HG03460 (cell line): ENCODE data around the gene KLHL17.
"Not testable (repeated sequence)": the region's sequence is repeated elsewhere in the genome, so short reads cannot be mapped to it uniquely, and the experiment has no call there.

Experiments used
- ATAC-seq: cut with Tn5 transposase; IDR thresholded peaks from one replicate; pipeline ENCODE4 v1.9.1; 2021; ENCODE audit not compliant: unreplicated experiment

The KLHL17 gene

GRCh38 chr1:980137-980571 lies 19.8 kb downstream of the KLHL17 start:
- no peak for ATAC-seq

GRCh38 chr1:980602-981395 lies 20.4 kb downstream of the KLHL17 start:
- ATAC-seq: no peak

- ATAC-seq: no peak
Measured at GRCh38 chr1:981491-981954, 21.1 kb downstream of the KLHL17 start.

- ATAC-seq: no peak
Measured at GRCh38 chr1:981955-982558, 21.7 kb downstream of the KLHL17 start, which contains the start of gene PERM1. Gene PERM1 (minus strand): TSS chr1:982093. CDS start chr1:981029, 1,064 bp downstream.

- no peak for ATAC-seq
Measured at GRCh38 chr1:982765-983436, 22.5 kb downstream of the KLHL17 start.

GRCh38 chr1:983798-984475 lies 23.6 kb downstream of the KLHL17 start:
- no peak for ATAC-seq

GRCh38 chr1:984476-984814 lies 24.1 kb downstream of the KLHL17 start:
- ATAC-seq: no peak

- no peak for ATAC-seq
Measured at GRCh38 chr1:985126-985525, 24.7 kb downstream of the KLHL17 start.

GRCh38 chr1:988061-988460 lies 27.7 kb downstream of the KLHL17 start:
- not testable (repeated sequence) for ATAC-seq

- not testable (repeated sequence) for ATAC-seq
Measured at GRCh38 chr1:991275-991674, 30.9 kb downstream of the KLHL17 start.

- ATAC-seq: no peak
Measured at GRCh38 chr1:991895-992294, 31.5 kb downstream of the KLHL17 start.

- no peak for ATAC-seq
Measured at GRCh38 chr1:992362-992761, 32.0 kb downstream of the KLHL17 start.

- no peak for ATAC-seq
Measured at GRCh38 chr1:993379-993995, 33.1 kb downstream of the KLHL17 start.

GRCh38 chr1:994546-994945 lies 34.2 kb downstream of the KLHL17 start:
- ATAC-seq: not testable (repeated sequence)

- ATAC-seq: no peak
Measured at GRCh38 chr1:995665-996633, 35.6 kb downstream of the KLHL17 start.

GRCh38 chr1:996851-997712 lies 36.7 kb downstream of the KLHL17 start:
- ATAC-seq: no peak

GRCh38 chr1:997713-997992 lies 37.3 kb downstream of the KLHL17 start:
- ATAC-seq: no peak

- ATAC-seq: no peak
Measured at GRCh38 chr1:997993-998744, 37.8 kb downstream of the KLHL17 start.

- no peak for ATAC-seq
Measured at GRCh38 chr1:998745-998994, 38.3 kb downstream of the KLHL17 start.
